Ishikawa (cell line): ENCODE results near the gene PDZRN3.

Experiments used
- CEBPB ChIP-seq: IDR thresholded peaks from 2 replicates; pipeline ENCODE4 v1.6.1; 2012
- CREB1 ChIP-seq: IDR thresholded peaks from 2 replicates; pipeline ENCODE4 v1.6.1; 2012; ENCODE audit warnings: low read depth
- EGR1 ChIP-seq: IDR thresholded peaks from 2 replicates; pipeline ENCODE4 v1.6.1; 2012
- EP300 ChIP-seq: IDR thresholded peaks from 2 replicates; pipeline ENCODE4 v1.6.1; 2012; ENCODE audit warnings: borderline replicate concordance
- FOXM1 ChIP-seq: IDR thresholded peaks from 2 replicates; pipeline ENCODE4 v1.6.1; 2012; ENCODE audit warnings: low read depth, borderline replicate concordance
- MAX ChIP-seq: IDR thresholded peaks from 2 replicates; pipeline ENCODE4 v1.6.1; 2012
- NFIC ChIP-seq: IDR thresholded peaks from 2 replicates; pipeline ENCODE4 v1.6.1; 2012
- RAD21 ChIP-seq: IDR thresholded peaks from 2 replicates; pipeline ENCODE4 v1.6.1; 2012; ENCODE audit warnings: low read depth
- REST ChIP-seq: IDR thresholded peaks from 2 replicates; pipeline ENCODE4 v1.6.1; 2012; ENCODE audit warnings: low read depth, mild to moderate bottlenecking
- TAF1 ChIP-seq: IDR thresholded peaks from 2 replicates; pipeline ENCODE4 v1.6.1; 2012; ENCODE audit warnings: low read depth, mild to moderate bottlenecking
- TCF12 ChIP-seq: IDR thresholded peaks from 2 replicates; pipeline ENCODE4 v1.6.1; 2012; ENCODE audit warnings: low read depth
- TEAD4 ChIP-seq: IDR thresholded peaks from 2 replicates; pipeline ENCODE4 v1.6.1; 2012
- YY1 ChIP-seq: IDR thresholded peaks from 2 replicates; pipeline ENCODE4 v1.6.1; 2012; ENCODE audit warnings: low read depth
- ZBTB7A ChIP-seq: IDR thresholded peaks from 2 replicates; pipeline ENCODE4 v1.6.1; 2012; ENCODE audit warnings: low read depth
- TF ChIP-seq, protein P1 (sequence below): IDR thresholded peaks from 2 replicates; pipeline ENCODE4 v1.6.1; 2012

Gene PDZRN3

DNA sequence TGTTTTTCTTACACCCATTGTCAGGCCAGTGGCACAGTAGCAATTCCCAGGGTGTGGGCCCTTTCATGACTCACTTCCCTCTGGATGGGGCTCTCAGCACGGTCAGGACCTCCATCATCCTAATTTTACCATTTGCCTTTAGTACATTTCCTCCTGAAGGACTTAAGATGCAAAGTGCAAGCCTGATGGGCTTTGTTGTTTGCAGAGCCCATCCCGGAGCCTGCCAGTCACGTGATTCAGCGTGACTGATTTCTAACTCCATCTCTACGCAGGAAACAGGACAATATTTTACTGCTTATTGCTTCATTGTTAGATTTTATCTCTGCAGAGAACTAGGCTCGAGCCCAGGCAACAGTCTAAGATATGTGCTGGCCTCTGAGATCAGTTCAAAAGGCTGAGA, 223.7 kb downstream of the PDZRN3 start:
- TF ChIP-seq ZBTB7A (no peak), YY1 (no peak), CEBPB (no peak), RAD21 (no peak), EGR1 (no peak), TCF12 (no peak), NFIC (no peak), EP300 (no peak), CREB1 (no peak), TEAD4 (no peak), FOXM1 (no peak)

DNA sequence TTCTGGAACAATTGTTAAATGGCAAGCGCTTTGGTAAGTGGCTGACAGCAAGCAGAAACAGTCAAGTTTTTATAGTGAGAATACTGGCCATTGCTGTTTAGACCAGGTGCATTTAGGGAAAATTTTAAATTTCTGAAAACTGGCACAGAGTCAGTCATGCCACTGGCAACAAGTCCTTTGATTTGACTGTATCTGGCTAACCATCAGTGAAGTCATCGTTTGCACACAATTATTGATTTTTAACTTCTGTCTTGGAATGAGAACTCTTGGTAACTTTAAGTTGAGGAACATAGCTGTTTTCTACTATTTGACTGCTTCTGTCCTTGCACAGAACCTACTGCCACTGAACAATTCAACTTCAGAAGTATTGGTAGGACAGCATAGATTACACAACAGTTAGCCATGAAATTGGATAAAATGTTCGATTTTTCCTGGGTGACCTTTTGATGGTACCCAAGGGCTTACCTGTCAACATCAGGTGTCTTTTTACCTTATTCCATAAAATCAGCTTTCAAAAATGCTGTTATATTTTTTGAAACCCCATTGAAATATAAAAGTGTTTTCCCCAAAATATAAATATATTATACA, 225.0 kb downstream of the PDZRN3 start:
- TF ChIP-seq TEAD4, result no peak
- no peak for TF ChIP-seq EP300
- TF ChIP-seq TAF1, result no peak
- no peak for TF ChIP-seq FOXM1
- no peak for TF ChIP-seq CEBPB
- TF ChIP-seq RAD21, result no peak
- no peak for TF ChIP-seq EGR1
- TF ChIP-seq YY1, result no peak
- TF ChIP-seq TCF12, result no peak
- TF ChIP-seq ZBTB7A, result no peak
- TF ChIP-seq, protein P1, sequence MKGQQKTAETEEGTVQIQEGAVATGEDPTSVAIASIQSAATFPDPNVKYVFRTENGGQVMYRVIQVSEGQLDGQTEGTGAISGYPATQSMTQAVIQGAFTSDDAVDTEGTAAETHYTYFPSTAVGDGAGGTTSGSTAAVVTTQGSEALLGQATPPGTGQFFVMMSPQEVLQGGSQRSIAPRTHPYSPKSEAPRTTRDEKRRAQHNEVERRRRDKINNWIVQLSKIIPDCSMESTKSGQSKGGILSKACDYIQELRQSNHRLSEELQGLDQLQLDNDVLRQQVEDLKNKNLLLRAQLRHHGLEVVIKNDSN, result no peak
- no peak for TF ChIP-seq CREB1
- TF ChIP-seq NFIC, result no peak
- no peak for TF ChIP-seq MAX
- TF ChIP-seq REST, result no peak

DNA sequence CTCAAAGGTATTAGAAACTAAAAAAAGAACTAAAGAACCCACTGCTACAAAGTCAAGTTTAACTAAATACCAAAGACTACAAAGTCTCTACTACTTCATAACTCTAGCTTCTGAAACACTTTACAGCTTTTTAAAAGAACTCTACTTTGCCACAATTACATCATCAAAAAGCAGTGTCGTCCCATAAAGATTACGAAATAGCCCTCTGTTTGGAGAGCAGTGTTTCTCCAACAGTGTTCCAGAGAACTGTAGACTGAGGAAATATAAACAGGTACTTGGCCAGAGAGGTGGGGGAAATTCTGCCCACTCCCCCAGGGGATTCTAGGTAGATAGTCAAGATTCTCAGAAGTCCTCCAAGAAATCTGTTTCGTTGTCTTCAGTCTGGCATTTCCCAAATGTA, 225.6 kb downstream of the PDZRN3 start:
- TF ChIP-seq YY1 (no peak), NFIC (no peak), CREB1 (no peak), REST (no peak), CEBPB (no peak; the same call in 1 of the 2 replicates), EP300 (no peak), TEAD4 (no peak), MAX (no peak)

DNA sequence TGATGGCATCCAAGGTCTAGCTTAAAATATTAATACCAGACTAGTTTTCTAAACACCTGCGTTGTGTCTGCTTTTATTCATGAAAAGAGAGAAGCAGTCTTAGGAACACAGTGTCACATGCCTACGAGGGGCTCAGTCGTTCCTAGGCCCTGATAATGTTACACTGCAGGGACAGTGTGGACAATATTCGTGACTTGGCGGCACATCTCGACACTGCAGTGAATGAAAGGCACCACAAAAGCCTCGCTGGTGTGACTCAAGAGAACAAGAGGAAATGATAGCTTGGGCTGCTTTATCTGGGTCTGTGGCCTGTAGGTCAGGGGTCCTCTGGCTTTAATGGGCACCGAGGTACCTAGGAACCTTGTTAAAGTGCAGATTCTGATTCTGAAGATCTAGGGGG, 226.7 kb downstream of the PDZRN3 start:
- no peak for TF ChIP-seq FOXM1
- no peak for TF ChIP-seq CREB1
- TF ChIP-seq CEBPB, result no peak
- TF ChIP-seq, protein P1, result no peak
- no peak for TF ChIP-seq REST
- no peak for TF ChIP-seq EGR1
- TF ChIP-seq ZBTB7A, result no peak
- TF ChIP-seq TEAD4, result no peak
- no peak for TF ChIP-seq TAF1
- no peak for TF ChIP-seq MAX
- no peak for TF ChIP-seq TCF12
- no peak for TF ChIP-seq YY1
- no peak for TF ChIP-seq RAD21
- TF ChIP-seq NFIC, result no peak
- TF ChIP-seq EP300, result no peak
